ENCODE results near the gene OBSCN. TPM values are rescaled to one million over a fixed set of nuclear protein-coding genes. Genes with fewer than 3 reads are reported as not detected.

The OBSCN gene
- total RNA-seq, 1 donor from 2014 or later = 7.6 TPM

GRCh38 chr1:228364706-228365213 is 156.9 kb downstream of the OBSCN start:
- H3K36me3 ChIP-seq (ENCODE audit: control insufficient read depth, insufficient read depth, low read length) = no peaks in the 10 kb centered on the region
- no peak for FAIRE-seq
- no peak overlapping the region for H3K4me3 ChIP-seq (ENCODE audit: low read depth, low read length)
- no peak for TF ChIP-seq CTCF (IDR thresholded peaks at IDR 0.05; ENCODE audit: insufficient read depth, low read length, severe bottlenecking)
- H3K27me3 ChIP-seq (ENCODE audit: control insufficient read depth, insufficient read depth, low read length) = peaks cover 3% of the 10 kb centered on the region
- no peak for DNase-seq (ENCODE audit: low read depth)

- no peak for TF ChIP-seq CTCF (IDR thresholded peaks at IDR 0.05; ENCODE audit: insufficient read depth, low read length, severe bottlenecking)
- FAIRE-seq (no peak), DNase-seq (ENCODE audit: low read depth) (no peak)
- Histone ChIP-seq H3K36me3 (ENCODE audit: control insufficient read depth, insufficient read depth, low read length) (no peaks in the 10 kb centered on the region), H3K27me3 (ENCODE audit: control insufficient read depth, insufficient read depth, low read length) (peaks cover 3% of the 10 kb centered on the region), H3K4me3 (ENCODE audit: low read depth, low read length) (no peak overlapping the region)
Measured at GRCh38 chr1:228365271-228366061, 157.6 kb downstream of the OBSCN start.

GRCh38 chr1:228366062-228366865 is 158.4 kb downstream of the OBSCN start:
- FAIRE-seq = no peak
- Histone ChIP-seq H3K4me3 (ENCODE audit: low read depth, low read length) (no peak overlapping the region), H3K36me3 (ENCODE audit: control insufficient read depth, insufficient read depth, low read length) (no peaks in the 10 kb centered on the region), H3K27me3 (ENCODE audit: control insufficient read depth, insufficient read depth, low read length) (peaks cover 5% of the 10 kb centered on the region)
- DNase-seq (ENCODE audit: low read depth) = no peak
- no peak for TF ChIP-seq CTCF (IDR thresholded peaks at IDR 0.05; ENCODE audit: insufficient read depth, low read length, severe bottlenecking)

GRCh38 chr1:228366866-228367741 is 159.3 kb downstream of the OBSCN start:
- TF ChIP-seq CTCF (IDR thresholded peaks at IDR 0.05; ENCODE audit: insufficient read depth, low read length, severe bottlenecking) = no peak
- Histone ChIP-seq H3K4me3 (ENCODE audit: low read depth, low read length) (no peak overlapping the region), H3K27me3 (ENCODE audit: control insufficient read depth, insufficient read depth, low read length) (peaks cover 5% of the 10 kb centered on the region), H3K36me3 (ENCODE audit: control insufficient read depth, insufficient read depth, low read length) (no peaks in the 10 kb centered on the region)
- FAIRE-seq = no peak
- no peak for DNase-seq (ENCODE audit: low read depth)
